Right lobe of liver (tissue), 4 donors: ENCODE data around the gene MAST4.

ENCODE experiments used
- POLR2A ChIP-seq: fragments of 450-650 bp; IDR thresholded peaks from one replicate; pipeline ENCODE4 v1.6.1; 2017; ENCODE audit warnings: antibody characterized with exemption, mild to moderate bottlenecking
- TF ChIP-seq, protein P1 (sequence below), 4 donors: fragments of 200-600 bp in 3 of 4; fragments of 450-650 bp in 1 of 4; IDR thresholded peaks; one replicate each; pipeline versions ENCODE4 v1.5.1 to v1.8.0; 2016 to 2022; ENCODE audit warnings: antibody characterized with exemption in 4 of 4, mild to moderate bottlenecking in 2 of 4
- donor health status: DM: no; HTN: no; CAD: no.
- donor health status: DM: no; HTN: no; CAD: no.
- donor health status: DM: no; HTN: yes; CAD: no.

GRCh38 chr5:66862020-66862419 is 265.8 kb downstream of the MAST4 start:
- TF ChIP-seq, protein P1, sequence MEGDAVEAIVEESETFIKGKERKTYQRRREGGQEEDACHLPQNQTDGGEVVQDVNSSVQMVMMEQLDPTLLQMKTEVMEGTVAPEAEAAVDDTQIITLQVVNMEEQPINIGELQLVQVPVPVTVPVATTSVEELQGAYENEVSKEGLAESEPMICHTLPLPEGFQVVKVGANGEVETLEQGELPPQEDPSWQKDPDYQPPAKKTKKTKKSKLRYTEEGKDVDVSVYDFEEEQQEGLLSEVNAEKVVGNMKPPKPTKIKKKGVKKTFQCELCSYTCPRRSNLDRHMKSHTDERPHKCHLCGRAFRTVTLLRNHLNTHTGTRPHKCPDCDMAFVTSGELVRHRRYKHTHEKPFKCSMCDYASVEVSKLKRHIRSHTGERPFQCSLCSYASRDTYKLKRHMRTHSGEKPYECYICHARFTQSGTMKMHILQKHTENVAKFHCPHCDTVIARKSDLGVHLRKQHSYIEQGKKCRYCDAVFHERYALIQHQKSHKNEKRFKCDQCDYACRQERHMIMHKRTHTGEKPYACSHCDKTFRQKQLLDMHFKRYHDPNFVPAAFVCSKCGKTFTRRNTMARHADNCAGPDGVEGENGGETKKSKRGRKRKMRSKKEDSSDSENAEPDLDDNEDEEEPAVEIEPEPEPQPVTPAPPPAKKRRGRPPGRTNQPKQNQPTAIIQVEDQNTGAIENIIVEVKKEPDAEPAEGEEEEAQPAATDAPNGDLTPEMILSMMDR (IDR thresholded peaks at IDR 0.05) = no peak
- no peak for TF ChIP-seq POLR2A
